Cardiac atrium fibroblast (primary cell): Measurements from ENCODE around the gene SLC25A41. TPM values are rescaled to one million over a fixed set of nuclear protein-coding genes. Genes with fewer than 3 reads are reported as not detected.

Source experiments
- total RNA-seq: library from RNA; depleted of rRNA; stranded (reverse); fragments of >200 nt; gene quantifications from 2 replicates; pipeline ENCODE4 v1.2.3, GENCODE V29; 2015

Gene SLC25A41
- total RNA-seq, result not detected in 2 replicates

DNA sequence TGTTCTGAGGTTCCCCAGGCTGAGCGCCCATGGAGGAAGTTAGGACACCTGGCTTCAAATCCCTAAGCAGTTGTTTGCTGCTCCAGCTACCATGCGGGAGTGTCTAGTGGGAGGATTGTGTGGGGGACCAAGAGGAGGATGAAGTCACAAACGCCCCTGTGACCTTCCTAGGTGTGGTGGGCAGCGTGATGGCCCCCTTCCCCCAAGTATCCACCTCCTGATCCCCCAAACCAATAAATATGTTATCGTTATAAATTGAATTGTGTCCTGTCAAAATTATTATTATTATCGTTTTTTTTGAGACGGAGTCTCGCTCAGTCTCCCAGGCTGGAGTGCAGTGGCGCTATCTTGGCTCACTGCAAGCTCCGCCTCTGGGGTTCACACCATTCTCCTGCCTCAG is at the start of gene SLC25A41:
TSS of gene SLC25A41 (minus strand) at position 101 of the 400 bp plus-strand sequence. CDS start at position 31, 70 bp downstream.

DNA sequence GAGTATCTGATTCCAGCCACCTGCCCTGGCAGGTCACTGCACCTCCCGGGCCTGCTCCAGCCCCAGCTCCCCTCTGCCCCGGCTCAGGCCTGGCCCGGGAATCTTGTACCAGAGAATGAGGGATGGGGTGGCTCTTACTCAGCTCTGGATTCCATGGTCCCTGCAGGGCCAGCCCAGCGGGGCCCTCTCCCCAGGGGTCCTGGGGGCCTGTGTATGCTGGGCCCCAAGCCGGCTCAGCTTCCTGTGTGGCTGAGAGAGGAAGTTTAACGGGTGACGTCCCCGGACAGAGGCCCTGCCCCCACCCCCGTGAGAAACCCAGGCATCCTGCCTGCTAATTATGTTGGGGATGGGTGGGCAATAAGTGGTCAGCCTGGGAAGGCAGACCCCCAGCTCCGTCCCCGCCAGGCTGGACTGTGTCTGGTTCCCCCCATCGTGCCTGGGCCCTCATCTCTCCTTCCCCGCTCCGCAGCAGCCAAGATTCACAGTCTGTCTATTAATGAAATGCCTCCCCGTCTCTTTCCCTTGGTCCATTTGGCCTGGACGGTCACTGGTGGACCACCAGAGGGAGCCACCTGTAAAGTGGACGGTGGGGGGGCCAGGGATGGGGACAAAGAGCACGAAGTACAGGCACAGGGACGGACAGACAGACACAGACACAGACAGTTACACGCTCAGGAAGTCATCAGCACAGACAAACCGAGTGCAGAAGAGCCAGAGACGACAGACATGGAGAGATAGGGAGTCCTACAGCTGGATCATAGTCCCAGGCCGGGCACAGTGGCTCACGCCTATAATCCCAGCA is 48.2 kb upstream of the SLC25A41 start, which contains the start of gene DENND1C:
TSS of gene DENND1C (minus strand) at position 247 of the 802 bp plus-strand sequence. CDS start at position 155, 92 bp downstream.

DNA sequence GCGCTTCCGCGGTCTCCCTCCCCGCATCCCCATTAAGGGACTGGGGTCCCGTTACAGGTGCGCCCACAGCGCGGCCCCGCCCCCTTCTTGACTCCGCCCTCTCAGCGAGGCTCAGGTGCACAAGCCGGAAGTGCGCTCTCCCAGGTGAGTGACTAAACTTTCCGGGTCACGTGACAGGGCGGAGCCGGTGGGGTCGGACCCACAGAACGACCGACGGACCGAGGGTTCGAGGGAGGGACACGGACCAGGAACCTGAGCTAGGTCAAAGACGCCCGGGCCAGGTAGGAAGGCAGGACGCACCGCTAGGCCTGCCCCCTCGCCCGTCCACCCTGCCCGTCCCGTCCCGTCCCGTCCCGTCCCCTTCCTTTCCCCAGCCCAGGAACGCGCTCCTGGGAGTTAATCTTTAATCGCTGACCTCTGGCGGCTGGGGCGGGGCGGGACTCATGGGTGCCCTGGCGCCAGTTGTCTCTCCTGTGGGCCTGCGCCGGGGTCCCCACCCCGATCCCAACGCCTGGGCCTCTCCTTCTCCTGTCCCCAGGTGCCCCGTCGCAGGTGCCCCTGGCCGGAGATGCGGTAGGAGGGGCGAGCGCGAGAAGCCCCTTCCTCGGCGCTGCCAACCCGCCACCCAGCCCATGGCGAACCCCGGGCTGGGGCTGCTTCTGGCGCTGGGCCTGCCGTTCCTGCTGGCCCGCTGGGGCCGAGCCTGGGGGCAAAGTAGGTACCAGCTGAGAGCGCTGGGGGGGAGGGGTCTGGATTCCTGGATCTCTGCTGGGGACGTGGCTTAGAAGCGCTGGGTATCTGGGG is 30.7 kb upstream of the SLC25A41 start, which contains the start of gene CRB3:
TSS of gene CRB3 (plus strand) at position 202 of the 804 bp plus-strand sequence. CDS start at position 633, 431 bp downstream.

DNA sequence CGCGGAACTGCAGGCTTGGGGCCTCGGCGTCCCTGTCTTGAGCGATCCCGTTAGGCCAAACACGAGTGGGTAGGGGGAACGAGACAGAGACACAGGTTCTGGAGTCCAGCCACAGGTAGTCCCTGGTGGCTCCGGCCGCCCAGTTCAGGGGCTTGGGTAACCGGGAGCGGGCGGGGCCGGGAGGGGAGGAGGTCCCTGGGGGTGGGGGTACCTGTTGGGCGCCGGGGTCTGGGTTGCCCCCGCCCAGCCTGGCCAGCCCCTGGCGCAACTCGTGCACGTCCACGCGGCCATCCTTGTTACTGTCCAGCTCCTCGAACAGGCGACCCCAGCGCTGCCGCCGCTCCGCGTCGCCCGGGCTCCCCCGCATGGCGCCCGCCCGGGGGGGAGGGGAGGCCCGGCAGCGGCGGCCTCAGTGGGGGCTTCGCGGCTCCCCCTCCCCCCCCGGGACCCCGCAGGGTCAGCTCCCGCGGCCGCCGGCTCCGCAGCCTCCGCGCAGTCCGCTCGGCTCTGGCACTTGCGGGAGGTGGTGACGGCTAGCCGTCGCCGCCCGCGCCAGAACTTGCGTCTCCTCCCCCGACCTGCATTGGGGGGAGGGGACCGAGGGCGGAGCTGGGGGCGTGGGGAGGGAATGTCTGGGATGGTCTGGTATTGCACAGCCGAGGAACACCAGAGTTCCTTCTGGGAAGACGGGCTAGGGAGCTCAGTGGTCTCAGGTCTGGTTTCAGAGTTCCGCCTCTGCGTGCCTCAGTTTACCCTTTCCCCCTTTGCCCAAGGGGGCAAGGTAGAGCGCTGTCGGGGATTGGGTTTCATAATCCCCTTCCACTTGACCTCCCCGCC is 25.9 kb upstream of the SLC25A41 start, which contains the start of gene SLC25A23:
TSS of gene SLC25A23 (minus strand) at position 531 of the 837 bp plus-strand sequence. CDS start at position 367, 164 bp downstream.

DNA sequence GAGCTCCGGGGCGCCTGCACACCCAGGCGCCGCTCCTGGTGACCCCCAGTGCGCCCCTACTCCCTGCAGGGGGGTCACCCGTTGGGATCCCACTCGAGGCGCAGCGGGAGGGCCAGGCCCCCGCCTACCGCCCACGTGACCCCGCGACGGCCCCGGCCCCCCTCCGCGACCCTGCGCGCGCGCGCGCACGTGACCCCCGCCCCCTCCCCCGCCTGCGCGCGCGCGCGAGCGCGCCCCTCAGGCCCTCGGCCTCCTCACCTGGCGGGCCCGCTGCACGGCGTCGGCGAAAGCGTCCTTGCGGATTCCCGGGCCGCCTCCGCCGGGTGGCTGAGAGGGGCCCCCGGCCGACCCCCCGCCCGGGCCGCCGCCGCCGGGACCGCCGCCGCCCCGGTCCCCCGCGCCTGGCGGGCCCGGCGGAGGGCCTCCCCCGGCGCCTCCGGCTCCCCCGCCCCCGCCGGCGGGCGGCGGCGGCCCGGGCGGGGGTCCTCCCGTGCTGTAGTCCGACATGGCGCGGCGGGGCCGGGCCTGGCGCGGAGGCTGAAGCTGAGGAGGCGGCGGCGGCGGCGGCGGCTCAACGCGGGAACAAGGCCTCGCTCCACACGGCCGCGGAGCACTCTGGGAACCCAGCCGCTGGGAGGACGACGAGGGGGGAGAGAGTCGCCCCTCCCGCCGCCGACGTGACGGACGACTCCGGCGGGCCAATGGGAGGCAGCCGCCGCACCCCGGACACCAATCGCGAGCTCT is 9.2 kb downstream of the SLC25A41 start, which contains the start of gene KHSRP:
TSS of gene KHSRP (minus strand) at position 617 of the 744 bp plus-strand sequence. CDS start at position 507, 110 bp downstream.

DNA sequence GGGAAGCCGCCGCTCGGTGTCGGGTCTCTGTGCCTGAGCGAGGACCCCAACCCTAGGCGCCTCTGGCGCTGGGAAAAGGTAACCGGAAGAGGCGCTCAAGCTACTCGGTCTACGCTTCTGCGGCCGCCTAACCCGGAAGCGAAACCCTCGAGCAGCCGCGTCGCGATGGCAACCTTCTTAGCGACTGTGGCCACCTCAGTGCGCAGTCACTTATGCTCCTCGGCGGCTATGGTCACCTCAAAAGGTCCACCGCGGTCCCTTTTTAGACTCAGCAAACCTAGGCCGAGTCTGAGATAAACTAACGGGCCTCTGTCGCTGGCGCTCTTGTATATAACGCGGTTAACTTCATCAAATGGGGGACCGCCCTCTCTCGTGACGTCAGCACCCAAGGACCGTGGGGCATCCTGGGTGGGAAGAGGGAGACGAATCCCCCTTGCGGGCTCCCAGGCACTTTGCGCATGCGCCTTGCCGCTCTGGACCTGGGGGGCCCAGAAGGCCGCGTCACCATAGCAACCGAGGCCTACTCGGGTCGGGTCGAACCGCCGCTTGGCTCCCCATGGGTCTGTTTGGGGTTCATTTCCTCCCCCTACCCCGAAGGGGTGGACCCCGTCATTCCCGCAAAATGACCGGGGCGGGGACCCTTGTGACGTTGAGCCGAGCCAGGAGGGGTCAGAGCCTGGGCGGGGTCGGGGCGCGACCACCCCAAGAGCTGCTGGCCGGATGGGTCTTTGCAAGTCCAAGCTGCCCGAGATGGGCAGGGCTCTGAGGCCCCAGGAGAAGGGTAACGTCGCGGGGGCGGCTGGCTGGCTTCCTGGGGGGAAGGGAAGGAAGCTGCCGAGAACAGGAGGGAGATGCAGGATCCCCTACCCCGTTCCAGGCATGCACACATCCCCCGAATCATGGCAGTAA is 40.2 kb downstream of the SLC25A41 start, which contains the start of gene GTF2F1:
TSS of gene GTF2F1 (minus strand) at position 91 of the 909 bp plus-strand sequence. CDS start 169 bp downstream, outside the sequence.

Other genes with a start within 250 kb of the SLC25A41 start
- gene MLLT1, start 153.8 kb downstream of the SLC25A41 start, total RNA-seq, result 26.7 and 27.2 TPM in 2 replicates
- not detected in 2 replicates for gene ACER1, start 100.2 kb downstream of the SLC25A41 start, total RNA-seq
- 113 and 118 TPM in 2 replicates for gene CLPP, start 72.2 kb downstream of the SLC25A41 start, total RNA-seq
- 78.2 and 83.0 TPM in 2 replicates for gene ALKBH7, start 61.0 kb downstream of the SLC25A41 start, total RNA-seq
- 0.32 and 0.36 TPM in 2 replicates for gene PSPN, start 57.8 kb downstream of the SLC25A41 start, total RNA-seq
- gene GTF2F1, start 40.6 kb downstream of the SLC25A41 start, total RNA-seq, result 26.4 and 33.2 TPM in 2 replicates
- gene KHSRP, start 9.0 kb downstream of the SLC25A41 start, total RNA-seq, result 111 and 115 TPM in 2 replicates
- gene SLC25A23, start 26.0 kb upstream of the SLC25A41 start, total RNA-seq, result 26.7 and 52.0 TPM in 2 replicates
- gene CRB3, start 30.5 kb upstream of the SLC25A41 start, total RNA-seq, result not detected in 2 replicates
- gene DENND1C, start 48.0 kb upstream of the SLC25A41 start, total RNA-seq, result not detected in 2 replicates
- gene TUBB4A, start 68.5 kb upstream of the SLC25A41 start, total RNA-seq, result not detected in 2 replicates
- 0.18 and 2.4 TPM in 2 replicates for gene TNFSF9, start 97.3 kb upstream of the SLC25A41 start, total RNA-seq
- gene CD70, start 157.4 kb upstream of the SLC25A41 start, total RNA-seq, result not detected in 2 replicates
- 1.9 TPM in 1 of 2 replicates, not detected in the other for gene TNFSF14, start 236.4 kb upstream of the SLC25A41 start, total RNA-seq